ENCODE results near the gene FAM9C.
"Not testable (repeated sequence)": the region's sequence is repeated elsewhere in the genome, so short reads cannot be mapped to it uniquely, and the experiment has no call there.

Gene FAM9C

DNA sequence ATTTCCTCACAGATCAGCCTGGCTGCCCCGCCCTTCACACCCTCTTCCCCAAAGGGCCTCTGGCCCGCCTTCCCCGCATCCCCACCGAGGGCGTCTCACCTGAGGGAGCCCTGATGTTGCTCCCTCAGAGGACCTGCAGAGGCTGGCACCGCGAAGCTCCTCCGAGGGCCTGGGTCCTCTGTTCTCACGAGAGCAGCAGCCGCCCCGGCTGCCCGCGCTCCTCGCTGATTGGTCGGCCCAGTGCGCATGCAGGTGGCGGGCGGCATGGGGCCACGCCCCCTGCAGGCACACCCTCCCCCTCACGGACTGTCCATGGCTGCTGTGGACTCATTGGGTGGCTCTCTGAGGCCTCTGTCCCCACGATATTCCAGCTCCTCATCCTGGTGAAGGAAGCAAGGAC, at the start of gene FAM9C:
Gene FAM9C, minus strand, starts transcription at position 180 of the 400 bp plus-strand sequence. CDS start 831 bp downstream, outside the sequence.
- H3K4me3 ChIP-seq (ENCODE audit: low read depth, low read length) = no peak within 1 kb of the TSS

- no peak overlapping the region for H3K4me3 ChIP-seq (ENCODE audit: low read depth, low read length)
These were observed 49.2 kb upstream of the FAM9C start for GRCh38 chrX:13093529-13094140.

GRCh38 chrX:13092455-13092941, 48.1 kb upstream of the FAM9C start:
- H3K4me3 ChIP-seq (ENCODE audit: low read depth, low read length) = no peak overlapping the region

DNA sequence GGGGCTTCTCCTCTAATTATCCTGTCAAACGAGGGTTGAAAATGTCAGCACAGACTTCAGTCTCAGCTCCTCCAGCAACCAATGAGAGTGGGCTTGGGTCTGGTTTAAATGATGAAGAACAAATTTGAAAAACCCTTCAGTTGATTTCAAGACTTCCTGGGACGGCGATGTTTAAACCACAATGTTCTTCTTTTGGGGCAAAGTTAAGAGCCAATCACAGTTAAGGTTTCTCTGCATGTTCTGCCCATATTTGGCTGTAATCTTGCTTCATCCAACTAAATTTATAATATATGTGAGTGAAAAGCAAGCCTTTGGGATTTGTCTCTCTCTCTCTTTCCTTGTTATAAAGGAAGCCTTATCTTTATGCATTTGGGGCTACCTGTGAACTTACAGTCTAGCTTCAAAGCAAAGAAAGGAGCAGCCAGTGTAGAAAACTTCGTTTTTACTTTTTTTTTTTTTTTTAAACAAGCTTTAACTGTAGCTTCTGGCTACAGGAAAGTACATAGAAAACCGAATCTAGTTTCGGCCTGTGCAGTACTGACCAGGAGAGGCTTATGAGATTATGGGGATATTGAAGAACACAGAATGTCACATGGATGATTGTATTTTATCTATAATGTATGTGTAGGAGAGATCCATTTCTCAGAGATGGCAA, 46.8 kb upstream of the FAM9C start:
- no peak overlapping the region for H3K4me3 ChIP-seq (ENCODE audit: low read depth, low read length)

DNA sequence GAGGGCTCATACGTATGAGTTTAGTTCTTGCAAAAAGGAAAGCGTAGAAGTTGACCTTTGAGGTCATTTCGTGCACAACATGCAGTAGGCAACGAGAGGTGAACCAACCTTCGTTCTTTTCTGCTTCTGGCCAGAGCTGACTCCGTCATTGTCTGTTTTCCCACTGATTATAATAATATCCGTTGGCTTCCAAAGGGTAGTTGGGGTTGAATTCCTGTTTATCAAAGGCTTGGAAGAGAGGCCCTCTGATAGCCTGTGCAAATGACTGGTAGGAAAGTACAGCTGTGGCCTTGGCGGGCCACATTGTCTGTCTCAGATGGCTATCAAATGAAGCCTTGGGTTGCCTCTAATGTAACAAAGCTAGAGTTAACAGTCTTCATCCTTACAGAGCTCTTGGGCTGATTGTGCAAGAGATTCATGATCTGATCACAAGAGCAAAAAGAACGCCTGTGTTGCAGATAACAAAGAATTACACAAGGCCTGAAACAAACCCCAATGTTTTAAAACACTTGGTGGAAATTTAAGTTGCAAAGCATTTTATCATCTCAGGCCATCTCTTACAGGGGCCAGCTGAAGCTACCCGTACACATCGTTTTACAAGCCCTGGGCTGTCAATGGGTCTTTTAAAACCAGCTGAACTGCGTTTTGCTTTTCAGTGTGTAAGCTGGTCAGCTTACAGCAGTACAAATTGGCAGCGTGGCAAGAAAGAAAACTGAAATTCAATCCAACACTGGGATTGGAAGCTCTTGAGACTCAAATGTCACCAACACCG, 46.1 kb upstream of the FAM9C start:
- no peak overlapping the region for H3K4me3 ChIP-seq (ENCODE audit: low read depth, low read length)

DNA sequence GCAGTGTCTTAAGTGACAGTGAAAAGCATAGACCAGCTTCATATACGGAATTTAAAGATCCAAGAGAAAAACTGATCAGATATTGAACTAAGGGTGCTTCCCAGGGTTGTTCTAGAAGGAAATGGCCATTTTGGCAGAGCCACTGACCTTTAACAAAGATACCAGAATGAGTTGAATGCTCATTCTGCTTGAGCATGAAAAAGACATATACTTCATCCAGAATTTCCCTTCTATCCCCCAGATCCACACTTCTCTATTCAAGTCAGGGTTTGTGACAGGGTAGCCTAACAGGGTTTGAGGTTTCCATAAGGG, 45.6 kb upstream of the FAM9C start:
- no peak overlapping the region for H3K4me3 ChIP-seq (ENCODE audit: low read depth, low read length)

DNA sequence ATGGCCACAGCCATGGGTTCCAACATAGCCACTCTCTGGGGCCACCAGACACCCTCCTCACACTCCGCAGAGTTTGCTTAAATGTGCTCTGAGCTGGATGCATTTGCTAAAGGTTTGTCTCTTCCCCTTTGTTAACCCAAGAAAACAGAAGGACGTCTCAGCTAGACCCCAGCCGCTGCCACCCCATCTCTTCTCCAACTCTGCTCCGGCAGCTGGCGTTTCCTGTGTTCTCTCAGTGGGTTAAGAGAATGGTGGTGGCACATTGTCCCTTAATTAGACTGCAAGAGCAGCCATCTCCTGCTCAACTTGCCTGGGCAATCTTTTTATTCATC, 43.7 kb upstream of the FAM9C start:
- H3K4me3 ChIP-seq (ENCODE audit: low read depth, low read length) = no peak overlapping the region

GRCh38 chrX:13087322-13088155, 43.1 kb upstream of the FAM9C start:
- H3K4me3 ChIP-seq (ENCODE audit: low read depth, low read length) = no peak overlapping the region

GRCh38 chrX:13086793-13087321, 42.4 kb upstream of the FAM9C start:
- H3K4me3 ChIP-seq (ENCODE audit: low read depth, low read length) = not testable (repeated sequence)

- no peak overlapping the region for H3K4me3 ChIP-seq (ENCODE audit: low read depth, low read length)
These were observed 41.7 kb upstream of the FAM9C start for GRCh38 chrX:13086076-13086475.

GRCh38 chrX:13085526-13085925, 41.1 kb upstream of the FAM9C start:
- no peak overlapping the region for H3K4me3 ChIP-seq (ENCODE audit: low read depth, low read length)

DNA sequence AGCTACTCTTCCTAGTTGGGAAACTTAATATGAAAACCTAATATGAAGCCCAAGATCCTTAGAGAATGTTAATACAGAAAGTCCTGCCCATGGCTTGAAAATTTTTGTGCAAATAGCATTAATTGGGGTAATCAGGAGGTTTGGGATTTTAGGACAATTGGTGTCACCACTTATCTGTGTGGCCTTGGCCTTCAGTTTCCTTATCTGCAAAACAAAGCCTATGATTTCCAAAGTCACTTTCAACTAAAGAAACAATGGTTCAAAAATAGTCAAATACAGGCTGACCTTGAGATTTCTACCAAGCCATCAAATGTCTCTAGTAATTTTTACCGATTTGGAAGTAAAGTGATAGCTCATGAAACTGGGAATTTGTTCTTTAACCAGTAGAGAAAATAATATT, 40.2 kb upstream of the FAM9C start:
- no peak overlapping the region for H3K4me3 ChIP-seq (ENCODE audit: low read depth, low read length)

GRCh38 chrX:13083755-13084326, 39.4 kb upstream of the FAM9C start:
- H3K4me3 ChIP-seq (ENCODE audit: low read depth, low read length) = not testable (repeated sequence)

GRCh38 chrX:13082206-13083065, 38.0 kb upstream of the FAM9C start:
- no peak overlapping the region for H3K4me3 ChIP-seq (ENCODE audit: low read depth, low read length)

- no peak overlapping the region for H3K4me3 ChIP-seq (ENCODE audit: low read depth, low read length)
These were observed 37.2 kb upstream of the FAM9C start for GRCh38 chrX:13081395-13082205.

DNA sequence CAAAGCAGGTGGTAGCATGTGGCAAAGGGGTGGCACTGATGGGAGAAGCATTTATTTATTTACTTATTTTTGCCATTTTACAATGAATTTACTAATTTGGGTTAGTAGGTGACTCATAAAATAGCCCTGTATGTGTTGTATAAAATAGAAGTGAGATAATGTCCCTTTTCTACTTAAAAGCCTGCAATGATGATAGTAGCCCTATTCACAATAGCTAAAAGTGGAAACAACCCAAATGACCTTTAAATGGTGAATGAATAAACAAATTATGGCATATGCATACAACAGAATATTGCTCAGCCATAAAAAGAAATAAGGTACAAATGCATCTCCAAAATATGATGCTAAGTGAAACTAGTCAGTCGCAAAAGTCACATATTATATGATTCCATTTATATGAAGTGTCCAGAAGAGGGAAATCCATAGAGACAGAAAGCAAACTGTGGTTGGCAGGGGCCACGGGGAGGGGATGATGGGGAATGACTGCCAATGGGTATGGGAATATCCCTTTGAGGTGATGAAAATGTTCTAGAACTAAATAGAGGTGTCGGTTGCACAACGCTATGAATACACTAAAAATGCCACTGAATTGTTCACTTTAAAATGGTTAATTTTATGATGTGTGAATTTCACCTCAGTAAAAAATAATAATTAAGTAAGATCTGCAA, 35.8 kb upstream of the FAM9C start:
- H3K4me3 ChIP-seq (ENCODE audit: low read depth, low read length) = no peak overlapping the region

DNA sequence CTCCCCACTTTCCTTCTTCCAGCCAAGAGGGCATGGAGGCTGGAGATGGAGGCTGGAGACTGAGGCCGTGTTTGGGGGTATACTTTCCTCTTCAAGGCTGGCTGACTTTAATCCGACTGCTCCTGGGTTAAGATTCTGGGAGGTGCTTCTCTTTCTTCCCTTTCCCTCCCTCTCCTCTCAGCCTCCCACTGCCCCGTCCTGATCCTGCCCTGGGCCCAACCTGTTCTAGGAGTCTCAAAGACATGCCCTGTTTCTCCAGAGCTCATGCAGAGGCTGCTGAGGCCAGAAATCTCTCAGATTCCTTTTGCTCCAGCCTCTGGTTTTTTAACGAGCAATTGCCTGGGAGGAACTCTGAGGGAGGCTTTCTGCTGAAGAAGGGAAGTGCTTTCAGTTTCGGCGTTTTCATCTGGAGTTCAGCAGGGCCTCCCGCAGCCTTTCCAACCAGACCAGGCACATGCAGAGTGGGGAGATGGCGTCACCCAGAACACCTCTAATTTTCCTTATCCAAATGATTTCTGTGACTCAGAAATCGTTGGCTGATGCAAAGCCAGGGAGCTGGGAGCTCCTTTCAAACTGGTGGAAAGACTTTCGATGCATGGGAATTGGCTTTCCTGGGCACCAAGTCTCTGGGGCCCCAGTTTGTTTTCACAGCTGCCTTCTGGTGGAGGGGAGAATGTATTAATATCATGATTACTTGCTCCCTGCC, 34.5 kb upstream of the FAM9C start:
- no peak overlapping the region for H3K4me3 ChIP-seq (ENCODE audit: low read depth, low read length)

DNA sequence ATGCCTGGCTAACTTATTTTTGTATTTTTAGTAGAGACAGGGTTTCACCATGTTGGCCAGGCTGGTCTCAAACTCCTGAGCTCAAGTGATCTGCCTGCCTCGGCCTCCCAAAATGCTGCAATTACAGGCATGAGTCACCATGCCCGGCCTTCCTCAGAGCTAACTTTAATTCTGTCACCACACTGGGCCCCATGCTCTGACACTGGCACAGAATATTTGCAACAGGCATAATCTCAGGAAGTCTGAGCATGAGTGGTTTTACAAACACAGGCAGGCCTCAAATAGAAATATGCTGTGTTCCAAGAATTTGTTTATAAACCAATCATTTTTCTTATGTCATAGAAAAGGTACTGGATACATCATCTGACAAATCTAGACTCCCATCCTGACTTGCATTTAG, 32.7 kb upstream of the FAM9C start:
- no peak overlapping the region for H3K4me3 ChIP-seq (ENCODE audit: low read depth, low read length)

Data from iPS-11a (cell line).